HCT116 (cell line): Measurements from ENCODE around the gene SLC6A18. TPM values are rescaled to one million over a fixed set of nuclear protein-coding genes. Genes with fewer than 3 reads are reported as not detected.

ENCODE experiments used
- ATAC-seq: fragments of 200-7000 bp; cut with Tn5 transposase; 2 replicates; pipeline ENCODE4 v1.9.1; 2020; ENCODE audit warnings: mild to moderate bottlenecking, moderate library complexity
- BruUV-seq: library from RNA; stranded (reverse); fragments of 400-500 nt; replicated peaks from 2 replicates; lab custom pipeline; 2021; lab: Mats Ljungman, UMichigan
- CTCF ChIA-PET: fragments of 300-600 bp; sonication (Branson Sonifier 250); formaldehyde crosslinking; loops from one replicate; lab custom pipeline; 2021; ENCODE audit warnings: antibody characterized with exemption; lab: Charles Lee
- POLR2A ChIA-PET: fragments of 300-600, 350-600 bp; sonication (Branson Sonifier 250); formaldehyde crosslinking; loops from one replicate; lab custom pipeline; 2021; ENCODE audit warnings: antibody characterized with exemption; lab: Charles Lee
- RAD21 ChIA-PET, 2 experiments: fragments of 300-600 bp; sonication (Branson Sonifier 250); formaldehyde crosslinking; loops; one replicate each; lab custom pipeline; 2023; ENCODE audit warnings: low total read pairs in 2 of 2; ENCODE audit not compliant: uncharacterized antibody in 2 of 2, unreplicated experiment in 2 of 2, low non-redundant PET in 1 of 2; lab: Charles Lee
- DNase-seq: peaks from one replicate; pipeline ENCODE4 v3.0.0-alpha.2; 2010; ENCODE audit warnings: low read depth, low spot score
- H2AFZ ChIP-seq: fragments of 200-600 bp; shearing (Covaris generic), sonication (generic); 2 replicates; pipeline ENCODE4 v1.6.1; 2017; ENCODE audit warnings: low read depth, mixed run types, mixed read lengths, antibody characterized with exemption, low read length; ENCODE audit not compliant: poor library complexity, severe bottlenecking
- H3K27ac ChIP-seq: 2 replicates; pipeline ENCODE4 v1.5.1; 2012; ENCODE audit warnings: low read depth, low read length
- H3K27me3 ChIP-seq: fragments of 200-600 bp; sonication (generic); 2 replicates; pipeline ENCODE4 v1.6.1; 2016; ENCODE audit warnings: mixed run types, low read length, mixed read lengths; ENCODE audit not compliant: insufficient read depth
- H3K36me3 ChIP-seq, 2 experiments: fragments of 200-500 bp in 1 of 2; fragments of 200-600 bp in 1 of 2; sonication (Bioruptor generic) in 1 of 2; sonication (generic) in 1 of 2; 2 replicates each; pipeline versions ENCODE4 v1.5.1 to v1.6.1; 2014 to 2016; ENCODE audit warnings: low read length in 2 of 2, inconsistent platforms in 1 of 2, mixed read lengths in 1 of 2, mixed run types in 1 of 2; ENCODE audit not compliant: insufficient read depth in 2 of 2, control insufficient read depth in 1 of 2
- H3K4me1 ChIP-seq, 2 experiments: fragments of 200-600 bp in 1 of 2; sonication (generic) in 1 of 2; 2 replicates each; pipeline versions ENCODE4 v1.5.1 to v1.6.1; 2012 to 2017; ENCODE audit warnings: low read length in 2 of 2, inconsistent platforms in 1 of 2, mild to moderate bottlenecking in 1 of 2, mixed read lengths in 1 of 2, mixed run types in 1 of 2, moderate library complexity in 1 of 2; ENCODE audit not compliant: insufficient read depth in 2 of 2, control insufficient read depth in 1 of 2
- H3K4me2 ChIP-seq: fragments of 200-600 bp; sonication (generic); 2 replicates; pipeline ENCODE4 v1.6.1; 2017; ENCODE audit warnings: mixed run types, low read length, mixed read lengths
- H3K4me3 ChIP-seq, 2 experiments: fragments of 200-600 bp in 1 of 2; sonication (generic) in 1 of 2; replicated peaks in 1 of 2; 2 replicates each; pipeline ENCODE4 v1.5.1; 2011 to 2016; ENCODE audit warnings: low read length in 2 of 2, control low read depth in 1 of 2, low read depth in 1 of 2, mild to moderate bottlenecking in 1 of 2, mixed read lengths in 1 of 2, mixed run types in 1 of 2
- H3K79me2 ChIP-seq: fragments of 200-600 bp; sonication (generic); 2 replicates; pipeline ENCODE4 v1.6.1; 2017; ENCODE audit warnings: mild to moderate bottlenecking, mixed run types, low read length, moderate library complexity, mixed read lengths; ENCODE audit not compliant: insufficient read depth
- H3K9ac ChIP-seq: fragments of 200-600 bp; sonication (generic); 2 replicates; pipeline ENCODE4 v1.6.1; 2016; ENCODE audit warnings: low read length, mixed read lengths
- H3K9me2 ChIP-seq: fragments of 200-600 bp; sonication (generic), shearing (Covaris generic); 2 replicates; pipeline ENCODE4 v1.6.1; 2017; ENCODE audit warnings: mixed run types, mild to moderate bottlenecking, moderate library complexity; ENCODE audit not compliant: insufficient read depth
- H3K9me3 ChIP-seq, 2 experiments: fragments of 200-500 bp in 1 of 2; fragments of 200-600 bp in 1 of 2; sonication (Bioruptor generic) in 1 of 2; sonication (generic) in 1 of 2; 2 replicates each; pipeline ENCODE4 v1.6.1; 2014 to 2017; ENCODE audit warnings: low read length in 2 of 2, mixed read lengths in 2 of 2, inconsistent platforms in 1 of 2, low read depth in 1 of 2, mild to moderate bottlenecking in 1 of 2, mixed run types in 1 of 2, moderate library complexity in 1 of 2; ENCODE audit not compliant: control insufficient read depth in 1 of 2, insufficient read depth in 1 of 2
- H4K20me1 ChIP-seq: fragments of 200-600 bp; sonication (generic), shearing (Covaris generic); 2 replicates; pipeline ENCODE4 v1.6.1; 2017; ENCODE audit warnings: mixed run types, mild to moderate bottlenecking, moderate library complexity; ENCODE audit not compliant: insufficient read depth
- CEBPB ChIP-seq: IDR thresholded peaks from 2 replicates; pipeline ENCODE4 v1.6.1; 2012; ENCODE audit warnings: low read depth
- EGR1 ChIP-seq: IDR thresholded peaks from 2 replicates; pipeline ENCODE4 v1.6.1; 2012; ENCODE audit warnings: low read depth
- EZH2 ChIP-seq: fragments of 200-600 bp; sonication (generic); IDR thresholded peaks from 2 replicates; pipeline ENCODE4 v1.6.1; 2017; ENCODE audit warnings: antibody characterized with exemption, mixed run types
- JUND ChIP-seq: IDR thresholded peaks from 2 replicates; pipeline ENCODE4 v1.6.1; 2012
- POLR2A ChIP-seq: IDR thresholded peaks from 2 replicates; pipeline ENCODE4 v1.7.0; 2011; ENCODE audit warnings: borderline replicate concordance; ENCODE audit not compliant: insufficient read depth, insufficient read length; ENCODE audit errors: extremely low read depth
- POLR2AphosphoS5 ChIP-seq: IDR thresholded peaks from 2 replicates; pipeline ENCODE4 v1.6.1; 2011; ENCODE audit warnings: mild to moderate bottlenecking, low read depth, low read length, moderate library complexity
- RAD21 ChIP-seq: IDR thresholded peaks from 2 replicates; pipeline ENCODE4 v1.6.1; 2012; ENCODE audit warnings: low read depth, mild to moderate bottlenecking
- SIN3A ChIP-seq: IDR thresholded peaks from 2 replicates; pipeline ENCODE4 v1.6.1; 2012; ENCODE audit warnings: low read depth
- SP1 ChIP-seq: IDR thresholded peaks from 2 replicates; pipeline ENCODE4 v1.6.1; 2012; ENCODE audit warnings: low read depth
- SRF ChIP-seq: IDR thresholded peaks from 2 replicates; pipeline ENCODE4 v1.6.1; 2012; ENCODE audit warnings: low read depth
- TCF7L2 ChIP-seq: IDR thresholded peaks from 2 replicates; pipeline ENCODE4 v1.7.0; 2011; ENCODE audit warnings: borderline replicate concordance, inconsistent platforms; ENCODE audit not compliant: insufficient read depth, insufficient read length; ENCODE audit errors: extremely low read depth
- YY1 ChIP-seq: IDR thresholded peaks from 2 replicates; pipeline ENCODE4 v1.6.1; 2011; ENCODE audit warnings: low read length, low read depth, moderate library complexity, mild to moderate bottlenecking; ENCODE audit not compliant: insufficient replicate concordance; ENCODE audit errors: extremely low read depth
- ZFX ChIP-seq: fragments of 450-650 bp; IDR thresholded peaks from 2 replicates; pipeline ENCODE4 v1.6.1; 2017
- ZNF274 ChIP-seq: fragments of 200-500 bp; sonication (Bioruptor generic); IDR thresholded peaks from 2 replicates; pipeline ENCODE4 v1.6.1; 2014; ENCODE audit warnings: mild to moderate bottlenecking, low read depth, low read length, inconsistent platforms
- intact Hi-C: fragments of 100-400 bp; cut with micrococcal nuclease; formaldehyde crosslinking; loops from 2 replicates; pipeline ENCODE4 v1.10.0; 2022
- total RNA-seq: library from RNA; stranded (reverse); gene quantifications from one replicate; pipeline ENCODE4 v1.2.1, GENCODE V29; 2021; ENCODE audit not compliant: unreplicated experiment
- TF ChIP-seq, protein P1 (sequence below): IDR thresholded peaks from 2 replicates; pipeline ENCODE4 v1.6.1; 2012

Gene SLC6A18
- total RNA-seq, 1 experiment from 2014 or later, result not detected

GRCh38 chr5:1252681-1253080 is 27.5 kb downstream of the SLC6A18 start (continued):
- TF ChIP-seq, protein P1, sequence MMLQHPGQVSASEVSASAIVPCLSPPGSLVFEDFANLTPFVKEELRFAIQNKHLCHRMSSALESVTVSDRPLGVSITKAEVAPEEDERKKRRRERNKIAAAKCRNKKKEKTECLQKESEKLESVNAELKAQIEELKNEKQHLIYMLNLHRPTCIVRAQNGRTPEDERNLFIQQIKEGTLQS, result no peak
- TF ChIP-seq YY1 (no peak), POLR2AphosphoS5 (no peak), SRF (no peak), JUND (no peak)

GRCh38 chr5:1253456-1254105 is 28.4 kb downstream of the SLC6A18 start:
- ATAC-seq (no peak), DNase-seq (no peak)
- Histone ChIP-seq H3K79me2 (no peaks in the 10 kb centered on the region), H3K27me3 (no peaks in the 10 kb centered on the region), H3K9ac (no peak overlapping the region), H3K4me1 (peaks cover 0 to 2% of the 10 kb centered on the region in 2 experiments; a peak in 1 of 4 replicates), H3K4me2 (no peak overlapping the region), H3K36me3 (no peaks in the 10 kb centered on the region), H3K27ac (no peak overlapping the region), H3K9me3 (no peaks in the 10 kb centered on the region), H3K4me3 (no peak overlapping the region), H4K20me1 (no peaks in the 10 kb centered on the region), H2AFZ (no peak overlapping the region), H3K9me2 (no peaks in the 10 kb centered on the region)
- ChIA-PET CTCF (no interaction called here), POLR2A (no interaction called here), RAD21 (no interaction called here)
- no TSS peak for BruUV-seq
- intact Hi-C loops, result no loop called here
- TF ChIP-seq SP1 (no peak), RAD21 (no peak), EZH2 (no peak), JUND (no peak), POLR2AphosphoS5 (no peak), CEBPB (no peak), SIN3A (no peak), ZFX (no peak), POLR2A (no peak), YY1 (no peak), SRF (no peak), ZNF274 (no peak), TCF7L2 (no peak), EGR1 (no peak)
- TF ChIP-seq, protein P1, result no peak
- TF ChIP-seq, all 23 proteins: peak for 0
